Measurements from ENCODE around the gene MT1E. TPM values are rescaled to one million over a fixed set of nuclear protein-coding genes. Genes with fewer than 3 reads are reported as not detected.
A peak's percentile ranks its signal among the peaks of the same experiment; 100 is the strongest.

MT1E gene
- total and polyA plus RNA-seq, 2 donors (not counting 1 experiment from before 2014, with no cell fraction given) = 390 to 465 TPM

DNA sequence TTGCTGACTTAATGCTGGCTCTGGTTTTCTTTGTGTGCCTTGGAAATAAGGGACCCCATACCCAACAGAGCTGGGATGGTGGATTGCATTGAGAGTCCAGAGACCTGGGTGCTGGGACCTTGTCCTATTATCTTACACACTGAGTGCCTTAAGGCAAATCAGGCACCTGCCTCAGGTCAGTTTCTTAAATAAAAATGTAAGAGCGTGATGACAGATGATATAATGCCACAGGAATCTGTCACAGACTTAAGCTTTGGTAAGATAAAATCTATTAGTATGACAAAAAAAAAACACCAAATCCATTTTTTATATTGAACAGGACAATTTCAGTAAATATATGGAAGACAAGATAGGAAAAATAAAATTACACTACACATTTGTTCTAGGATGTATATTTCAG, 14.5 kb downstream of the MT1E start:
- TF ChIP-seq EZH2 (IDR thresholded peaks at IDR 0.05; ENCODE audit: low read length, missing control alignments) = no peak
- TF ChIP-seq, protein P1, sequence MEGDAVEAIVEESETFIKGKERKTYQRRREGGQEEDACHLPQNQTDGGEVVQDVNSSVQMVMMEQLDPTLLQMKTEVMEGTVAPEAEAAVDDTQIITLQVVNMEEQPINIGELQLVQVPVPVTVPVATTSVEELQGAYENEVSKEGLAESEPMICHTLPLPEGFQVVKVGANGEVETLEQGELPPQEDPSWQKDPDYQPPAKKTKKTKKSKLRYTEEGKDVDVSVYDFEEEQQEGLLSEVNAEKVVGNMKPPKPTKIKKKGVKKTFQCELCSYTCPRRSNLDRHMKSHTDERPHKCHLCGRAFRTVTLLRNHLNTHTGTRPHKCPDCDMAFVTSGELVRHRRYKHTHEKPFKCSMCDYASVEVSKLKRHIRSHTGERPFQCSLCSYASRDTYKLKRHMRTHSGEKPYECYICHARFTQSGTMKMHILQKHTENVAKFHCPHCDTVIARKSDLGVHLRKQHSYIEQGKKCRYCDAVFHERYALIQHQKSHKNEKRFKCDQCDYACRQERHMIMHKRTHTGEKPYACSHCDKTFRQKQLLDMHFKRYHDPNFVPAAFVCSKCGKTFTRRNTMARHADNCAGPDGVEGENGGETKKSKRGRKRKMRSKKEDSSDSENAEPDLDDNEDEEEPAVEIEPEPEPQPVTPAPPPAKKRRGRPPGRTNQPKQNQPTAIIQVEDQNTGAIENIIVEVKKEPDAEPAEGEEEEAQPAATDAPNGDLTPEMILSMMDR (conservative IDR thresholded peaks at IDR 0.05 in 1 of 2, IDR thresholded peaks at IDR 0.05 in 1 of 2; ENCODE audit: low read depth in 1 of 2, low read length in 2 of 2) = no peak
- Histone ChIP-seq H2AFZ (ENCODE audit: low read length) (no peak overlapping the region), H3K79me2 (ENCODE audit: control insufficient read depth, insufficient read depth, low read length) (no peaks in the 10 kb centered on the region), H3K36me3 (ENCODE audit: control insufficient read depth, insufficient read depth, low read length) (no peaks in the 10 kb centered on the region), H3K9me3 (ENCODE audit: control insufficient read depth, insufficient read depth, low read depth, low read length) (no peaks in the 10 kb centered on the region), H3K27ac (ENCODE audit: insufficient read depth, low read length) (no peak overlapping the region), H4K20me1 (ENCODE audit: control insufficient read depth, extremely low read depth, insufficient read depth, low read length) (no peaks in the 10 kb centered on the region), H3K4me1 (ENCODE audit: control insufficient read depth, extremely low read depth, insufficient read depth, low read length) (no peaks in the 10 kb centered on the region), H3K4me2 (ENCODE audit: extremely low read depth, insufficient read depth, low read length) (no peak overlapping the region), H3K4me3 (replicated peaks in 1 of 4; ENCODE audit: control extremely low read depth in 1 of 4, insufficient read depth in 1 of 4, low read depth in 3 of 4, low read length in 4 of 4) (no peak overlapping the region), H3K9ac (ENCODE audit: insufficient read depth, low read length) (no peak overlapping the region), H3K27me3 (ENCODE audit: control insufficient read depth, insufficient read depth, low read length) (peaks cover 5% of the 10 kb centered on the region)
- no peak for DNase-seq (ENCODE audit: low read depth in 2 of 2)

DNA sequence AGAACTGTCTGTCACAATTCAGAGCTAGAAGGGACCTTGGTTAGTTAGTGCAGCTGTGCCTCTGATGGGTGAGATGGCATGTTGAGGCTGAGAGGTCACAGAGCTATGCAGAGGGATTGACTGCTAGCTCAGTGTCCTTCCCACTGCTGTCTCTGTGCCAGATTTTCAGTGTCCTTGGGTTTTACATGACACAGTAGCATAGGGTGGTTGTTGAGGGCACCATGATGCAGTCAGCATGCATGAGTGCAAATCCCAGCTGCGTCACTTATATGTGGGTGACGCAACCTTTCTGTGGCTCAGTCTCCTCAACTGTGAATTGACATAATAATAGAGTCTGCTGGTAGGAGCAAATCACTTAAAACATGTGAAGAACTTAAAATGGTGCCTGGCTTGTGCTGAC, 15.6 kb downstream of the MT1E start:
- no peak for DNase-seq (ENCODE audit: low read depth in 2 of 2)
- Histone ChIP-seq H3K27me3 (ENCODE audit: control insufficient read depth, insufficient read depth, low read length) (peaks cover 15% of the 10 kb centered on the region), H3K9me3 (ENCODE audit: control insufficient read depth, insufficient read depth, low read depth, low read length) (no peaks in the 10 kb centered on the region), H2AFZ (ENCODE audit: low read length) (no peak overlapping the region), H3K36me3 (ENCODE audit: control insufficient read depth, insufficient read depth, low read length) (no peaks in the 10 kb centered on the region), H3K27ac (ENCODE audit: insufficient read depth, low read length) (no peak overlapping the region), H3K79me2 (ENCODE audit: control insufficient read depth, insufficient read depth, low read length) (no peaks in the 10 kb centered on the region), H3K4me3 (replicated peaks in 1 of 4; ENCODE audit: control extremely low read depth in 1 of 4, insufficient read depth in 1 of 4, low read depth in 3 of 4, low read length in 4 of 4) (no peak overlapping the region), H3K4me2 (ENCODE audit: extremely low read depth, insufficient read depth, low read length) (no peak overlapping the region), H3K9ac (ENCODE audit: insufficient read depth, low read length) (no peak overlapping the region), H3K4me1 (ENCODE audit: control insufficient read depth, extremely low read depth, insufficient read depth, low read length) (no peaks in the 10 kb centered on the region), H4K20me1 (ENCODE audit: control insufficient read depth, extremely low read depth, insufficient read depth, low read length) (no peaks in the 10 kb centered on the region)
- TF ChIP-seq EZH2 (IDR thresholded peaks at IDR 0.05; ENCODE audit: low read length, missing control alignments) = no peak
- TF ChIP-seq, protein P1 (conservative IDR thresholded peaks at IDR 0.05 in 1 of 2, IDR thresholded peaks at IDR 0.05 in 1 of 2; ENCODE audit: low read depth in 1 of 2, low read length in 2 of 2) = no peak

DNA sequence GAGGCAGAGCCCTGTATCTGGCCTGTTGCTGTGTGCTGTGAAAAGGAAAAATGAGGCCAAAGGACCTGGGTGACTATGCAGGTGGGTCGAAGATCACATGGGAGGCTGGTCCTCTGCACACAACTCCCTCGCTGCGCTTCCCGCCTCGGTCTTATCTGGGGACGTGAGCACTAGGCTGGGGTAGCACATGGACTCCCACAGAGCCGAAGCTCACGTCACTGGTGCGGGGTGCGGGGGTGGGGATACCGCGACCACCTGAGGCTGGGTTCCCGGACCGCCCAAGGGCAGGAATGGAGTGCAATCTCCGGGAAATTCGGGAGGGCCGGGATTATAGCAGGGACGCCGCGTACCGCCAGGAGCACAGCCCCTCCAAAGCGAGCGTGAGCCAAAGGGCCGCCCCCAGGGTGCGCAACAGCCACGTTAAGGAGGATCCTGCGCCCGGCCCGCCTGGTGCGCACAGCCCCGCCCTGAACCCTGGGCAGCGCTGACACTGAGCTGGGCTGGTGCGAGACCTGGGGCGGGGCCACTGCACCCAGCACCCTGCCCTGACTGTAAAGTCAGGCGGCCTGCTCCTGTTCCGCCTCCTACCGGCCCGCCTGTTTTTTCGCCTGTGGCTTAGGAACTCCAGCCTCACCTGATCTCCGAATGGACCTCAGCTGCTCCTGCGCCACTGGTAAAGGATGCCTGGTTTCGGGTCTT, 17.6 kb downstream of the MT1E start:
- H3K27ac ChIP-seq (ENCODE audit: insufficient read depth, low read length) = no peak overlapping the region
- no peak overlapping the region for H3K9ac ChIP-seq (ENCODE audit: insufficient read depth, low read length)
- peak overlapping the region in 2 of 4 experiments; percentile 5 to 37 for H3K4me3 ChIP-seq (replicated peaks in 1 of 4; ENCODE audit: control extremely low read depth in 1 of 4, insufficient read depth in 1 of 4, low read depth in 3 of 4, low read length in 4 of 4)
- no peaks in the 10 kb centered on the region for H4K20me1 ChIP-seq (ENCODE audit: control insufficient read depth, extremely low read depth, insufficient read depth, low read length)
- H3K9me3 ChIP-seq (ENCODE audit: control insufficient read depth, insufficient read depth, low read depth, low read length) = no peaks in the 10 kb centered on the region
- DNase-seq (ENCODE audit: low read depth in 2 of 2) = peak; percentile 38 to 51
- H3K79me2 ChIP-seq (ENCODE audit: control insufficient read depth, insufficient read depth, low read length) = no peaks in the 10 kb centered on the region
- no peak overlapping the region for H2AFZ ChIP-seq (ENCODE audit: low read length)
- TF ChIP-seq EZH2 (IDR thresholded peaks at IDR 0.05; ENCODE audit: low read length, missing control alignments) = no peak
- TF ChIP-seq, protein P1 (conservative IDR thresholded peaks at IDR 0.05 in 1 of 2, IDR thresholded peaks at IDR 0.05 in 1 of 2; ENCODE audit: low read depth in 1 of 2, low read length in 2 of 2) = peak in 1 of 2 donors; percentile 32
- H3K4me2 ChIP-seq (ENCODE audit: extremely low read depth, insufficient read depth, low read length) = peak overlapping the region; percentile 62
- no peaks in the 10 kb centered on the region for H3K36me3 ChIP-seq (ENCODE audit: control insufficient read depth, insufficient read depth, low read length)
- peaks cover 17% of the 10 kb centered on the region for H3K27me3 ChIP-seq (ENCODE audit: control insufficient read depth, insufficient read depth, low read length)
- no peaks in the 10 kb centered on the region for H3K4me1 ChIP-seq (ENCODE audit: control insufficient read depth, extremely low read depth, insufficient read depth, low read length)
